ENCODE data around the gene GBA2. TPM values are rescaled to one million over a fixed set of nuclear protein-coding genes. Genes with fewer than 3 reads are reported as not detected.

Gene GBA2
- total RNA-seq, 4 donors from 2014 or later = 263 to 474 (median 436) TPM

DNA sequence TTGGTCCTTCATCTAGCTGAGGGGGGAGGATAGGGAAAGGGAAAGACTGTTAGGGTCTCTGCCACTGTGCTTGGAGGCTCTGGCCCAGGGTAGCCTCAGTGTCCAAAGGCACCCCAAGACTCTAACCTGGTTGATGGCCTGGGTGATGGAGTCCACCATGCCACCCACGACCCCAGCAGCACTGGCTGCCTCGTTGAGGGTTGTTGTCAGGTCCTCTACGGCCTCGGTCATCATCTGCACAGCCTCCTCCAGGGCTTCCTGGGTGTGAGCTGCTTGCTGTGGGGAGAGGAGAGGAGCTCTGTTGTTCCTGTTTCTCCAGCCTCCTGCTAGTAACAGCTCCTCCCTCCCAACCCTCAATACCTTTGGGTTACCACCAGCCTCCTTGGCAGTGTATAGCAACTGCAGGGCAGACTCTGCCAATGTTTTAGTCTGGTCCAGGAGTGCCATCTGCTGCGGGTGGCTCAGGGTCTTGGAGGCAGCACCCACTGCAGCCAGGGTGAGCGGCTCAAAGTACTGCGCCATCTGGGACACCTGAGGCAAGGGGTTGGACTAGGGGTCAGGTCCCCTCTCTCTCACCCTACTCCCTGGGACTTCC is 43.1 kb downstream of the GBA2 start:
- Histone ChIP-seq H3K4me3 (no peak overlapping the region), H3K36me3 (peaks cover 0 to 93% (median 0%) of the 10 kb centered on the region in 3 donors), H3K27ac (no peak overlapping the region), H3K27me3 (no peaks in the 10 kb centered on the region), H3K9me3 (no peaks in the 10 kb centered on the region), H3K4me1 (no peaks in the 10 kb centered on the region)
- DNase-seq = no peak
- no peak for TF ChIP-seq CTCF (IDR thresholded peaks at IDR 0.05)
- TF ChIP-seq POLR2A (IDR thresholded peaks at IDR 0.05) = no peak

GRCh38 chr9:35705372-35705771 is 43.7 kb downstream of the GBA2 start:
- no peak overlapping the region for H3K4me3 ChIP-seq
- no peaks in the 10 kb centered on the region for H3K27me3 ChIP-seq
- no peak for DNase-seq
- no peak overlapping the region for H3K27ac ChIP-seq
- no peaks in the 10 kb centered on the region for H3K9me3 ChIP-seq
- no peak for TF ChIP-seq POLR2A (IDR thresholded peaks at IDR 0.05)
- TF ChIP-seq CTCF (IDR thresholded peaks at IDR 0.05) = no peak
- H3K36me3 ChIP-seq = peaks cover 0 to 93% (median 0%) of the 10 kb centered on the region in 3 donors
- H3K4me1 ChIP-seq = no peaks in the 10 kb centered on the region

GRCh38 chr9:35703906-35704672 is 44.9 kb downstream of the GBA2 start:
- Histone ChIP-seq H3K27me3 (no peaks in the 10 kb centered on the region), H3K9me3 (no peaks in the 10 kb centered on the region), H3K36me3 (peaks cover 0 to 100% (median 0%) of the 10 kb centered on the region in 3 donors), H3K27ac (no peak overlapping the region), H3K4me1 (no peaks in the 10 kb centered on the region), H3K4me3 (no peak overlapping the region)
- TF ChIP-seq POLR2A (IDR thresholded peaks at IDR 0.05) (no peak), CTCF (IDR thresholded peaks at IDR 0.05) (no peak)
- no peak for DNase-seq

DNA sequence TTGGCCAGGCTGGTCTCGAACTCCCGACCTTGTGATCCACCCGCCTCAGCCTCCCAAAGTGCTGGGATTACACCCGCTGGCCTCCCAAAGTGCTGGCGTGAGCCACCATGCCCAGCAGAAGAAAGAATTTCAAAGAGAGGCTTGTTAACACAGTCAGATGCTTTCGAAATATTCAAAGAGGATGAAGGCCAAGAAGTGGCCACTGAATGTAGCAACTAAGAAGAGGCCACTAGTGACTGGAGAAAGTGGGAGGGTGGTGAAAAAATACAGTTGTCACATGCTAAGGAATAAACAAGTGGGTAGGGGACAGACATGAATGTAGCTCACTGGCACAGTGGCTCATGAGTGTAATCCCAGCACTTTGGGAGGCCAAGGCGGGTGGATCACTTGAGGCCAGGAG is 46.3 kb downstream of the GBA2 start:
- TF ChIP-seq POLR2A (IDR thresholded peaks at IDR 0.05) (no peak), CTCF (IDR thresholded peaks at IDR 0.05) (no peak)
- H3K4me3 ChIP-seq = no peak overlapping the region
- H3K4me1 ChIP-seq = no peaks in the 10 kb centered on the region
- no peak overlapping the region for H3K27ac ChIP-seq
- H3K9me3 ChIP-seq = no peaks in the 10 kb centered on the region
- peaks cover 0 to 100% (median 0%) of the 10 kb centered on the region in 3 donors for H3K36me3 ChIP-seq
- no peak for DNase-seq
- no peaks in the 10 kb centered on the region for H3K27me3 ChIP-seq

GRCh38 chr9:35700942-35701341 is 48.1 kb downstream of the GBA2 start:
- Histone ChIP-seq H3K27me3 (no peaks in the 10 kb centered on the region), H3K27ac (no peak overlapping the region), H3K36me3 (peaks cover 0 to 93% (median 0%) of the 10 kb centered on the region in 3 donors), H3K4me3 (no peak overlapping the region), H3K4me1 (peaks cover 0 to 14% (median 0%) of the 10 kb centered on the region in 4 donors), H3K9me3 (no peaks in the 10 kb centered on the region)
- no peak for DNase-seq
- no peak for TF ChIP-seq POLR2A (IDR thresholded peaks at IDR 0.05)

DNA sequence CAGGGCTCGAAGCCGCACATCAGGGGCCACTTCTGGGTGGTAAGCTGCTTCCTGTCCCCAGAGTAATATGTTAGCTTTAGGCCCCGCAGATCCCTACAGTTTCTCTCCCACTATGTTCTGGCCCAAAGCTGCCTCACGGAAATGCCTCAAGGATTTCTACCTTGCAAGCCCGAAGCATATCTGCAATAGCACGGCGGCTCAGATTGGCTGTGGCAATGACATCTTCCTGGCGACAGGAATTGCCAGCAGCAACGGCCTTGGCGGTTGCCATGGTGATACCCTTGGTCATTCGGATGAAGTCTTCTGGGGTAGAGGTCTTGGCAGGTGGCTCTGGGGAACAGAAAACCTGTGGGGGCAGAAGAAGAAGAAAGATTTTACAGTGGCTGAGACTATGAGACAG is 49.0 kb downstream of the GBA2 start:
- no peaks in the 10 kb centered on the region for H3K9me3 ChIP-seq
- H3K4me3 ChIP-seq = no peak overlapping the region
- TF ChIP-seq POLR2A (IDR thresholded peaks at IDR 0.05) (no peak), CTCF (IDR thresholded peaks at IDR 0.05) (no peak)
- H3K27me3 ChIP-seq = no peaks in the 10 kb centered on the region
- no peak overlapping the region for H3K27ac ChIP-seq
- DNase-seq = peak in 1 of 3 donors; percentile 13
- peaks cover 0 to 84% (median 0%) of the 10 kb centered on the region in 3 donors for H3K36me3 ChIP-seq
- H3K4me1 ChIP-seq = peaks cover 0 to 14% (median 0%) of the 10 kb centered on the region in 4 donors

All from Peyer's patch (tissue), 4 donors.